Measurements from ENCODE around the gene ALOX5AP.

ALOX5AP gene

DNA sequence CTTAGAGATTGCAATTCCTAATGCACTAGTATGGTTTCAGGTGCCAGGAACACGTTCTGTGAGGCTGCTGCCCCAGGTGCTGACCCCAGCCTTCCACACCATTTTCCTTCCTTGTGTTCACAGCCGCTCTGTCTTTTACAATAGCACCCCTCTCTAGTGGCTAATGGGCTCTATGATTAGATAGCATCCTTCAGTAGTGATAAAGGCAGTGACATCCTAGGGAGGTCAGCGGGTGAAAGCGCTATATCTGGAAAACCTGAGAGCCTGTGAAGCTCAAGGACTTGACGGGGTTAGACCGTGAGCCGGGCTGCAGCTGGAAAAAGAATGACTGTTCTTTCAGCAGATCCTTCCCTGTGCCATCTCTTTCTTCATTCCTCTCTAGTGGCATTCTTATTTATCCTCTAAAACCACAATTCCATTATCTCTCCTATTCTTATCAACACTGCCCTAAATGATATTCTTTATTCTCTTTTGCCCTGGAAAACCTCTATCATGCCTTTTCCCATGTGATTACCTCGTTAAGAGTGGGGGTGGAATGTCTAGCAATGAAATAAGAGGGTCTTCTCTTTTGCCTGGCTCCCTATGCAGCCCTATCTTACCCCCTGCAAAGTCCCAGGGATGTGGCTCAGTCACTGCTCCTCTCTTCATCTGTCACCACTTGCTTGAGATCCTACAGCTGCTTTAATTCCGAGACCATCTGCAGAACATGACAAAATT, 21.8 kb downstream of the ALOX5AP start:
- in situ Hi-C loops (cut with MboI; ENCODE audit: low sequenced_read_pairs), result no loop called here

DNA sequence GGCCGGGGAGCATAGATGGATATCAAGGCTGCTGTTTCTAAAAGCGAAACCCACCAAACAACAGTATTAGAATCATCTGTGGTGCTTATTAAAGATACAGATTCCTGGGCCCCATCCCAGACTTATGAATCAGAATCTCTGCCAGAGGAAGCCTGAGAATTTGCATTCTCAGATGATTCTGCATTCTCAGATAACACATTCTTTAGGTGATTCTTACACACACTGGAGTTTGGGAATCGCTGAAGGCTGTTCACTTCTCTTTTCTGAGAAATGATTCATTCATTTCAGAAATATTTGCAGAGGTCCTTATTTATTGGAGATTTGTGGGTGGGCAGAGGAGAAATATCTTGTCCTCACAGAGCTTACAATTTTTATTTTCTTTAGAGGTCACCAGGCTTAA, 24.4 kb downstream of the ALOX5AP start:
- in situ Hi-C loops (cut with MboI; ENCODE audit: low sequenced_read_pairs), result no loop called here

DNA sequence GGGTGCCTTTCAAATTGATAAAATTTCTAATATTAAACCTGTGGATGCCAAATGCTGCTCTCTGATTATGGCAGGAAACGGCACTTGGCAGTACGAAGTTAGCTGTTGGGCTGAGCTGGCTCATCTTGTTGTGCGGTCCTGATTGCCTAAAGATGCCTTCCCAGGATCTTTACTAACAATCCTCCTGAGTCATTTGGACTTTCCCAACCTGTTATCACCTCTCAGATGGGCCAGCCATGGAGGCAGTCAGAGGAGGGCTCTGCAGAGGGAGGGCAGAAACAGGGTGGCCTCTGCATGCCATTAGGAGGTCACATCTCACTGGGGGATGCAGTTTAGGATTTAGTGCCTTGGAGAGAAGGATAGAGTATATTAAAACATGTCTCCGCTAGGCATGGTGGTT, 27.3 kb downstream of the ALOX5AP start:
- in situ Hi-C loops (cut with MboI; ENCODE audit: low sequenced_read_pairs), result no loop called here

DNA sequence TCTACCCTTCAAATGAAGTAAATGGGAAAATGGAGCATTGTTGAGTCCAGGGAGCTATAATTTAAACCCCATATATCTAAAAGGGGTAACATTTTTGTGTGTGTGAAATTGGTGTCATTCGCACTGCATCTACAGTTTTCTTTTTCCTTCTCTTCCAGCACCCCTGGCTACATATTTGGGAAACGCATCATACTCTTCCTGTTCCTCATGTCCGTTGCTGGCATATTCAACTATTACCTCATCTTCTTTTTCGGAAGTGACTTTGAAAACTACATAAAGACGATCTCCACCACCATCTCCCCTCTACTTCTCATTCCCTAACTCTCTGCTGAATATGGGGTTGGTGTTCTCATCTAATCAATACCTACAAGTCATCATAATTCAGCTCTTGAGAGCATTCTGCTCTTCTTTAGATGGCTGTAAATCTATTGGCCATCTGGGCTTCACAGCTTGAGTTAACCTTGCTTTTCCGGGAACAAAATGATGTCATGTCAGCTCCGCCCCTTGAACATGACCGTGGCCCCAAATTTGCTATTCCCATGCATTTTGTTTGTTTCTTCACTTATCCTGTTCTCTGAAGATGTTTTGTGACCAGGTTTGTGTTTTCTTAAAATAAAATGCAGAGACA, 28.6 kb downstream of the ALOX5AP start:
- in situ Hi-C loops (cut with MboI; ENCODE audit: low sequenced_read_pairs), result no loop called here

DNA sequence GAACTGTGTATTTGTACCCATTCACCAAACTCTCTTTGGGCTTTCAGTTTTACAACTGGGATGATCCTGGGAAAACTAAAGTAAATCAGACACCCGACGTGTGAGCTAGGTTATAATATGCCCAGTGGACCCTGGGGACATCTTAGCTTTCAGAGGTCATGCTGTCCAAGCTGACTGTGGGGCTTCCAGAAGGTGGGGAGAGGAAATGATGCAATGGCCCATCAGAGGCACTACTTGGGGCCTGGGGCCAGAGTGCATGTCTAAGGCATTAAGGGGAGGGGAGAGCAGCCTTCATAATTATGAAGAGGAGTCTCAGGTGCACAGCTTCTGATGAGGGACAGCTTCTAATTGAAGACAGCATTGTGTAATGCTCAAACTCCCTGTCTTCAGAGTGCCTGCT, 30.9 kb downstream of the ALOX5AP start:
- in situ Hi-C loops (cut with MboI; ENCODE audit: low sequenced_read_pairs), result no loop called here

DNA sequence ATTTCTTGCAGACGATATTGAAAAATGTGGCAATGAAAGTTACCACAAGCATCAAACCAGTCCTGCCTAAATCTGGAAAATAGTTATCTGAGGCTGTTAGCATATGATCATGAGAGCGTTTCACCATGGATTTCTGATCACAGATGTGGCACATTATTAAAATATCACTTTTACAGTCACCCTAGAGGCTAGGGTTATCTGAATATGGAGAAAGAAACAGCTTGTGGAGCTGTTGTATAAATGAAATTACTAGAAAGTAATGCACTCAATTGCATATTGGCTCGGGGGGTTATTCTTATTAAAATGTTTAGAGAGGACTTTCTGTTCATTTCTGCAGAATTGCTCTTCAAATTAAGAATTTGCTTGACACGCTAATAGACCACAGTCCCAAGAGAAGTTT, 35.6 kb downstream of the ALOX5AP start:
- in situ Hi-C loops (cut with MboI; ENCODE audit: low sequenced_read_pairs), result no loop called here

DNA sequence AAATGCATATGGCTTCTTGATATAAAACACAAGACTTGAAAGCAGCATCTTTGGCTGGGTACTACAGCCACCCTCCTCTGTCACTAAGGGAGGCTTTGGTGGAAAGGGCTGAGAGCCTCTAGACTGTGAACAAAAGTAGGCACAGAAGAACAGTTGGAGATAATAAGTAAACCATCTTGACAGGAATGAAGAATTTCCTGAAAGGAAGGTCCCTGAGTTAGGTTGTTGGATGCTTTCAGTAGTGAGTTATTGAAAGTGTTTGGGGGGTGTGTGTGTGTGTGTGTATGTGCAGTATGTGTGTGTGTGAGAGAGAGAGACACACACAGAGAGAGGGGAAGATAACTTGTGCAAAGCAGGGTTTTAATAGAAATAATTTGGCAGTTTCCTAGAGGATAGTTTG, 38.2 kb downstream of the ALOX5AP start:
- in situ Hi-C loops (cut with MboI; ENCODE audit: low sequenced_read_pairs), result no loop called here

DNA sequence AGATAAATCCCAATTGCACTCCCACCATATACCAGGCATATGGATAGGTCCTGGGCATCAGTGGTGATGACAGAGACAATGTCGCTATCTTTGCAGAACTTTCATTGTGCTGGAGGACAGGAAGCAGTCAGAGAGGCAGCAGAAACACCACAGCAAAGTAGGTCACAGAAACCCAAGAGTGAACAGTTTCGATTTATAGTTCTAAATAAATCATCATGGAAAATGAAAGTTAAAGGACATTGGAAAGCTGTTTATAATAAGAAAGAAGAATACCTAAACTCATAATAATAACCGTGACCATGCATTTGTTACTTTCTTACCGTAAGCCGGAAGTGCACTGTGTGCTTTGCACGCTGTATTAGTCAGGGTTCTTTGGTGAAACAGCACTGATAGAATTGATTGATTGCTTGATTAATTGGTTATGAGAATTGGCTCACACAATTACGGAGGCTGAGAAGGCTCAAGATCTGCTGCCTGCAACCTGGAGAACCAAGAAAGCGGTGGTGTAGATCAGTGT, 38.9 kb downstream of the ALOX5AP start:
- in situ Hi-C loops (cut with MboI; ENCODE audit: low sequenced_read_pairs), result no loop called here

DNA sequence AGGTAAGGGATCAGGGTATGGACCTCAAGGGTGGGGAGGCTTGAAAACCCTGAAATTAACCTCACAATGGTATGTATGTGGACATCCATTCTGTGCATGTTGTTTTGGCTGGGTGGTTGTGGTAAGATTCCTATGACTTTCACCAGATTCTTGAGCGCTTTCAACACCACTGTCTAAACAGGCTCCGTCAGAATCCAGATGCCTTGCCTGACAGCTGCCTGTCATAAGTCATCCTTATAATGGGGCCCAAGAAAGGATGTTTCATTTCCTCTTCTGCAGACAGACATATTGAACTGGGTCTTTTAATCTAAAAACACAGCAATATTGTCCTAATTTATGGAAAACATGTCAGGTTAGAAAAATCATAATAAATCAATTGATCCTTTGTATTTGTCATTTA, 41.3 kb downstream of the ALOX5AP start:
- in situ Hi-C loops (cut with MboI; ENCODE audit: low sequenced_read_pairs), result no loop called here

DNA sequence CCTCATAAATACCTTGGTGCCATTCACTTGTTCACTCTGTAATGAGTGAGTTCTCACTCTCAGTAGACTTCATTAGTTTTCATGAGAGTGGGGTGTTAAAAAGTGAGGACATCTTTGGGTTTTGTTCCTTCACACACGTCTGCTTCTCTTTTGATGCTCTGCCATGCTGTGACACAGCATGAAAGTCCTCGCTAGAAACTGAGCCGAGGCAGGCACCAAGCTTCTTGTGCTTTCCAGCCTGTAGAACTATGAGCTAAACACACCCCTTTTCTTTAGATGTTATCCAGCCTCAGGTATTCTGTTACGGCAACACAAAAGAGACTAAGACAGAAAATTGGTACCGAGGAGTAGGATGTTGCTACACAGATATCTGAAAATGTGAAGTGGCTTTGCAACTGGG, 43.7 kb downstream of the ALOX5AP start:
- in situ Hi-C loops (cut with MboI; ENCODE audit: low sequenced_read_pairs), result no loop called here

DNA sequence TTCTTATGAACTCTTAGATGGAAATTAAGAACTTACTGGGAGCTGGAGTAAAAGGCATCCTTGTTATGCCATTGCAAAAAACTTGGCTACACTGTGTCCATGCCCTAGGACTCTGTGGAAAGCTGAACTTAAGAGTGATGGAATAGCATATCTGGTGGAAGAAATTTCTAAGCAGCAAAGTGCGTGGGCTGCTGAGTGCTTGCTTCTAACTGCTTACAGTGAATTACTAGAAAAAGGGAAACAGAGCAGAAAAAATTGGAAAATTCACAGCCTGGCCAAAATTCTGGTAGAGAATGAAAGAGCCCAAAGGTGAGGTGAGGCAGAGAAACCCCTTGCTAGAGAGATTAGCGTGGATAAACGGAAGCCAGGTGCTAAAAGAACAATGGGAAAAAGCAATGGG, 44.3 kb downstream of the ALOX5AP start:
- in situ Hi-C loops (cut with MboI; ENCODE audit: low sequenced_read_pairs), result no loop called here

DNA sequence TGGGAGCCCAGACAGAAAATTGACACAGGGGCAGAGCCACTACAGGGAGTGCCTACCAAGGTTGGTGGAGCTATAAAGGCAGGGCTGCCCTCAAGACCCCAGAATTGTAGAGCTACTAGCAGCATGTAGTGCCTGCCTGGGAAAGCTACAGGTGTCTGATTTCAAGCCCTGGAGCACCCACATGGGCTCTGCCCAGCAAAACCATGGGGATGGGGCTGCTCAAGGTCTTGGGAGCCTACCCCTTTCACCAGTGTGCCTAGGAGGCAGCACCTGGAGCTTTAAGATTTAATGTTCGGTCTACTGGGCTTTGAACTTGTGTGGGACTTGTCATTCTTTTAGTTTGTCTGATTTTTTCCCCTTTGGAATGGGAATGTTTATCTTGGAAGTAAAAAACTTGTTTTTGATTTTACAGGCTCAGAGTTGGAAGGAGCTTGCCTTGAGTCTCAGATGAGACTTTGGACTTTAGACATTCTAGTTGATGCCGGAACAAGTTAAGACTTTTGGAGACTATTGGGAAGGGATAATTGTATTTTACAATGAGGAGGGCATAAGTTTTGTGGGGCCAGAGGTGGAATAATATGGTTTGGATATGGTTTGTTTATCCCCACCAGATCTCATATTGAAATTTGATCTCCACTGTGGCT, 45.1 kb downstream of the ALOX5AP start:
- in situ Hi-C loops (cut with MboI; ENCODE audit: low sequenced_read_pairs), result no loop called here

DNA sequence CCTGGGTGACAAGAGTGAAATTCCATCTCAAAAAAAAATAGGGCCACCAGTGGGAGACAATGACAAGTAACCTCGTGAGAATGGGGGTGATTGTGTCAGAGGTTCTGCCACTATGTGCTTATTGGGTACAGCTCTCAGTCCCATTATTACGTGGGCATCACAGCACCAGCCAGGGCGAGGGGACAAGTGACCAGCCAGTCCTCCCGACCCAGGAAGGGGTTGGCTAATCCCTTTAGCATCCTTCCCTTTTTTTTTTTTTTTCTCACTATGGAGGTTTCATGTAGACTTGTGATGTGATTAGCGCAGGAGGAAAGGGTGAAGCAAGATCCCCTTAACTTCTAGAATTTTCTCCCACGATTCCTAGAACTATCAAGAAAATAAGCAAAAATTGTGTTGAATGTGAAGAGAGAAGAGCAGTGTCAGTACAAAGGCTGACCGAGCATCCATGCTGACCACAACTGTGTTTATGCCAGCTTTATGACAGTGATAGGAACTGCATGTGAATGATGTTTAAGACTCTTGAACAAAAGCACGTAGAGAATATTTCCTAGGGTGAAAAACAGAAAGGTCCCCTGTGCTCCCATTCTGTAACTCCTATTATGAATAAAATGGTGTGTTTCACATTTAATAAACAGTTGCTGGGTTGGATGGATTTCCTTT, 50.0 kb downstream of the ALOX5AP start:
- in situ Hi-C loops (cut with MboI; ENCODE audit: low sequenced_read_pairs), result no loop called here

DNA sequence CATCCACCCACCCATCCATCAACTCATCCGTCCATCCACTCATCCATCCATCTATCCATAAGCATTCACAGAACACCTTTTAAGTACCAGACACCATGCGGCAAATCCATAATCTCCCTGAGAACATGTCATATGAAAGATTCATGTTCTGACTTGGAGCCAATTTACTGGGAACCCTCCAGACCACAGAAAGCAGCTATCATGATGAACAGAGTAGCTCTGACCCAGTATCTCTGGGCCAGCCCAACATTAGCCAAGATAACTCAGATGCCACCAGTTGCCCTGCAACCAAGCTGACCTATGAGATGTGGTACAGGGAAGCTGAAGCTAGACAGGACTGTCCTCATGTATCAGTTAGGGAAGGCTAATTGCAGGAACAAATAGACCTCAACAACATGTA, 51.3 kb downstream of the ALOX5AP start:
- in situ Hi-C loops (cut with MboI; ENCODE audit: low sequenced_read_pairs), result no loop called here

DNA sequence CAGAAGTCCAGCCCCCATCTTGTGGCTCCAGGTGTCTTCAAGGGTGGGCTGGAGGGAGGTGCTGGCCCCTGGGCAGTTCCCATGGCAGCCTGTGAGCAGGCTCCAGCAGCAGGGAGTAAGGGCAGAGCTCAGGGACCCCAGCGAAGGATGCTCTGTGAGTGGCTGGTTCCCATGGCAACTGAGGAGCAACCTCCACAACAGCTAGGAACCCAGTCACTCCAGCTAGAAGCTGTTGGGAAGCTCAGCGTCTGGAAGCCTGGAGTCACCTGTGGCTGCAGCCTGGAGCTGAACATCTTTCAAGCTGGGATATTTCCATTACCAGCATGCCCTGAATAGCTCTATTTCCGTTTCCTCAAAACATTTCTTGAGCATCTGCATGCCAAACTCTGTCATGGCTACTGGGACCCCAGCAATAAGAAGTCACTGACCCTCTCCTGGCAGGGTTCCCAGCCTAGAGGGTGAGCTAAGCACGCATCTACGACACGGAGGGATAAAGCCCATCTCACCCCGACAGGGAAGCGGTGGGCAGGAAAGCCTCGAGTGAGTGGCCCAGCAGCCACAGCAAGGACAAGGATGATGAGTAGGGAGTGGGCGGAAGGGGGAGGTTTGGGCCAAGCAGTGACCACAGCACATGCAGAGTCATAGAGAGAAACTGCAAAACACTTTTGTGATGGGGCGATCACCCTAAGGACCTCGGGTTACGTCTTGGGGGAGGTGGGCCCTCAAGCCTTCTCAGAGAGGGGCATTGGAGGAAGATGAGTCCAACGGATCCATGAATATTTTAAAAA, 52.6 kb downstream of the ALOX5AP start:
- in situ Hi-C loops (cut with MboI; ENCODE audit: low sequenced_read_pairs), result no loop called here

DNA sequence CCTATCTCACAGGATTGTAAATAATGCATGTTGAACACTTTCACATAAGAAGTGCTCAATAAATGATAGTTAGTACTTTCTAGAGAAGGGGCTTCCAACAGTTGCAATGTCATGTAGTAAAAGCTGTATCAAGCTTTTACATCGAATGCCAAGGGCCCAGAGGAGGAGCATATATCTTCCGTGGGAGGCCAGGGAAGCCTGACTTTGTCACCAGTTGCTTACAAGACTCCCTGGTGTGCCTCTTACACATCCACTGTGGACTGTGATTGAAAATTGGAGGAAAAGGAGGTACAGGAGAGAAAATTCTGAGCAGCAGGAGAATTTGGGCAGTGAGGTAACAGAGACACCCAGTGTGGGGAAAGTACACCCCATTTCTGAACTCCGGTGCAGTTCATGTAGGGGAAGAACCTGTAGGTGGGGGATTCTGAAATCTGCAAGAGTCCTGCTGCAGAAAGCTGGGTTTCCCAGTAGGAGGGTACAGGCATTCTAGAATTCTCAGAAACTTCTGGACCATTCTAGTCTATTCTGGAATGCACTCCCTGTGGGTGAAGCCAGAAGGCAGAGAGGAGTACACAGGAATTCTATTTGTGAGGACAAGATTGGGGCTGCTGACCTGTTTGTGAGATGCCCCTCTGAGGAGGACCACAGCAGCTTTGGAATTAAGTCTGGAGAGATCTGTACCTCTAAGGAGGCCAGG, 54.0 kb downstream of the ALOX5AP start:
- in situ Hi-C loops (cut with MboI; ENCODE audit: low sequenced_read_pairs), result no loop called here

DNA sequence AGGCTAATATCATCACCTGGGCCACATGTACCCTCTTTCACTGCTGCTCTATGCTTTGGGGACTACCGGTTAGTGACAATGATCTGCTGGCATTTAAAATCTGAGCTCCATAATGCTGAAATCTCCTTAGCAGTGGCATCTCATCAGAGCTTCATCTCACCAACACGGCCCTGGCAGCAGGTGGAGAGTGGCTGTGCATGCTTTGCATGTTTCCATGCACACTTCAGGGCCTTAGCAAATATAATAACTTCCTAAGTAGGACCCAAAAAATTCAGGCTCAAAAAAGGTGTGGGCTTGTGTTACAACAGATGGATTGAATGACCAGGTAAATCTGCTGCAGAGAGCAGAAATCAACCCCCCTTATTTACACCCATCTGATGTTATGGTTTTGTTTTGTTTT, 55.2 kb downstream of the ALOX5AP start:
- in situ Hi-C loops (cut with MboI; ENCODE audit: low sequenced_read_pairs), result no loop called here

DNA sequence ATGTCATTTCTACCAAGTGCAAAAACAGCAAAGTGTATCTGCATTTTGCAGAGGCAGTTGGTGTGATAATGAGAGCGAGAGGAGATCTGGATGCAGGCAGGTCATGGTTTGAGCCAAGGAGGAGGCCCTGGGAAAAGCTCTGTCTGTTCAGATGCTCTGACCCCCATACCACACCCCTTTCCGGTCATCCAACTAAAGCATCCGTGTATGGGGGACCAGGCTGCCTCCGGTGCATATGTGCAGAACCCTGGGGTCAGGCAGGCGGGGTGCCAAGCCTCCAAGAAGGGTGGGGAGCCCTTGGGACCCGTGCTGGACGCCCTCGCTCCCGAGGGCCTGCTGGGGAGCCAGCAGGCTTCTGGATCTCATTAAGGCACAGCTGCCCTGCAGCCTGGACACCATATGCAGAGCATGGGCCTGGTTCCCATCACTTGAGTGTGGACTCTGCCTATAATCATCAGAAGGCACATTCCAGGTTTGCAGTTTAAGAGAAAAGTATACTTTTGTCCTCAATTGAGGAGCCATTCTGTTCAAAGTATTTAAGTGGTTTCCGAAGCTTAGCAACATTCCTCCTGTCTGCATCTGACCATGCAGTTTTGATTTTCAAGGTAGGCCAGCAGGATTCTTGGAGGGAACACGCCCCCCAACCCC, 56.1 kb downstream of the ALOX5AP start:
- in situ Hi-C loops (cut with MboI; ENCODE audit: low sequenced_read_pairs), result no loop called here

DNA sequence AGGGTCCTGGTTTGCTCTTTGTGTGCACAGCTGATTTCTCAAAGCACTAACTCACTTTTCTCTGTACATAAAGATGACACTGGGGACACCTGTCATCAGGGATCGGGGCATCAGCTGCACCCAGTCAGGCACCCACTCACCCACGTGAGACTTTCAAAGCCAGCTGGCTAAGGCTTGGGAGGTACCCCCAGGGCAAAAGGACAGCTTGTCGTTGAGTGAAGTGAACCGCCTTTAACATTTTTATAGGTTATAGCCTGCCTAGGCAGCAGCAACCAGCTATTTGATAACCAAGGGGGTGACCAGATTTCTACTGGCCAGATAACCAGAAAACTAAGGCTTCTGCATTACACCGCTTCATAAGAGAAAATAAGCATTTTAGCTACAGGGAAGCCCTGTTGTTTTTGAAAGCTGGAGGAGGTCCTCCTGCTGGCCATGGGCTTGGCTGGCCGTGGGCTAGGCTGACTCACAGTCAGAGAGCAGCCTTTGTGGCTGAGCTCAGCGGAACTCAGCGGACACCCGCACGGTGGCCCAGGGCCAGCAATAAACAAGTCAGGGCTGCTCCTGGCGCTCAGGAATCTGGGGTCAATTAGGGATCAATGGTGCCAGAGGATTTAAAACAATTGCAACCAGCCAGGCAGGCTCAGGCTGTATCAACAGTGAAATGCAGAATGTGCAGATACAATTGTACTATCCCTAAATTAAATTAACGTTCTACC, 57.1 kb downstream of the ALOX5AP start:
- in situ Hi-C loops (cut with MboI; ENCODE audit: low sequenced_read_pairs), result no loop called here

Data from hTERT RPE-1 (cell line).